ENCODE data around the gene ANO9.
"Not testable (repeated sequence)": the region's sequence is repeated elsewhere in the genome, so short reads cannot be mapped to it uniquely, and the experiment has no call there.

ANO9 gene

DNA sequence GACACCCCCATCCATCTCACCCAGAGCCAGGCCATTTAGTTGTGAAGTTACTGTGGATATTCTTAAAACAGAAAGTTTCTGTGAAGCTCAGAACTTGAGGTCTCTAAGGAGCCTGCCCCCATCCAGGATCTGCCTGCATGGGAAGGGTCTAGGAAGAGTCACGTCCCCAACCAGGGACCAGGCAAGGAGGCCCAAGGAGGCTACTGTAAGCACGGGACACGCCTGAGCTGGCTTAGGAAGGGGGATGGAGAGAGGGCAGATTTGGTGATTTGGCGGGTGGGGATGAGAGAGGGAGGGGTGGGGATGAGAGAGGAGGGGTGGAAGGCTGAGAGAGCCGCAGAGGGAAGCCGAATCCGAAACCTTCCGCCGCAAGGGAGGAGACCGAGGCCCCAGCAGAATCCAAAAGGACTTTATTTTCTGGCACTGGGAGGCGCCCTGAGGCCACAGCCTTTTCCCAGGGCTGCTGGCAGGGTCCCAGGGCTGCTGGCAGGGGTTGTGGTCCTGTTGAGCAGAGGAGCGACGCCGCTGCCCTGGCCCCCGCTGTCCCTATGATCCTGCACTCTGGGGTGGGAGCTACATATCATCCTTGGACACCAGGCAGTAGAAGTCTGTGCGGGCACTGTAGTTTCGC is 36.4 kb downstream of the ANO9 start:
- Histone ChIP-seq H3K36me3 (ENCODE audit: control insufficient read depth, insufficient read depth, low read length) (no peaks in the 10 kb centered on the region), H3K27me3 (replicated peaks; ENCODE audit: control insufficient read depth, insufficient read depth, low read length) (no peaks in the 10 kb centered on the region), H3K4me3 (replicated peaks; ENCODE audit: low read depth, low read length) (no peak overlapping the region)
- DNase-seq (ENCODE audit: extremely low read depth, insufficient read length) = no peak
- TF ChIP-seq, protein P1, sequence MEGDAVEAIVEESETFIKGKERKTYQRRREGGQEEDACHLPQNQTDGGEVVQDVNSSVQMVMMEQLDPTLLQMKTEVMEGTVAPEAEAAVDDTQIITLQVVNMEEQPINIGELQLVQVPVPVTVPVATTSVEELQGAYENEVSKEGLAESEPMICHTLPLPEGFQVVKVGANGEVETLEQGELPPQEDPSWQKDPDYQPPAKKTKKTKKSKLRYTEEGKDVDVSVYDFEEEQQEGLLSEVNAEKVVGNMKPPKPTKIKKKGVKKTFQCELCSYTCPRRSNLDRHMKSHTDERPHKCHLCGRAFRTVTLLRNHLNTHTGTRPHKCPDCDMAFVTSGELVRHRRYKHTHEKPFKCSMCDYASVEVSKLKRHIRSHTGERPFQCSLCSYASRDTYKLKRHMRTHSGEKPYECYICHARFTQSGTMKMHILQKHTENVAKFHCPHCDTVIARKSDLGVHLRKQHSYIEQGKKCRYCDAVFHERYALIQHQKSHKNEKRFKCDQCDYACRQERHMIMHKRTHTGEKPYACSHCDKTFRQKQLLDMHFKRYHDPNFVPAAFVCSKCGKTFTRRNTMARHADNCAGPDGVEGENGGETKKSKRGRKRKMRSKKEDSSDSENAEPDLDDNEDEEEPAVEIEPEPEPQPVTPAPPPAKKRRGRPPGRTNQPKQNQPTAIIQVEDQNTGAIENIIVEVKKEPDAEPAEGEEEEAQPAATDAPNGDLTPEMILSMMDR (IDR thresholded peaks at IDR 0.05; ENCODE audit: insufficient read depth, low read length, poor library complexity, severe bottlenecking) = no peak

DNA sequence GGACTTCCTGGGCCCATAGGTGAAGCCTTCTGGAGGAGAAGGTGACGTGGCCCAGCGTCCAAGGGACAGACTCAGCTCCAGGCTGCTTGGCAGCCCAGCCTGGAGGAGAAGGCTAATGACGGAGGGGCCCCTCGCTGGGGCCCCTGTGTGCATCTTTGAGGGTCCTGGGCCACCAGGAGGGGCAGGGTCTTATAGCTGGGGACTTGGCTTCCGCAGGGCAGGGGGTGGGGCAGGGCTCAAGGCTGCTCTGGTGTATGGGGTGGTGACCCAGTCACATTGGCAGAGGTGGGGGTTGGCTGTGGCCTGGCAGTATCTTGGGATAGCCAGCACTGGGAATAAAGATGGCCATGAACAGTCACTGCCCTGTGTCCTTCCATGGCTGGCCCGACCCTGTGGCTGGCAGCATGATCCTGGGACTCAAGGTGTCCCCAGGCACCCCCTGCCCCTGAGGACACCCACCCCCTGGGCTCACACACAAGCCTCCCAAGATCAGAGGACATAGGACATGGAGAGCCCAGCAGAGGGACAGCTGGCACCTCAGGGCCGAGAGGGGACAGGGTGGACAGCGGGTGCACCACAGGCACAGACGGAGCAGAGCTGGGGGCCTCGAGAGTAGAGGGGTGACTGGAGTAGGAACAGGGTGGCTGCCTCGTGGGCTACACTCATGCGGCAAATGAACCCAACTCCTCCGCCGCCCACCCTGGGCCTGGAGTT is 37.1 kb downstream of the ANO9 start:
- TF ChIP-seq, protein P1 (IDR thresholded peaks at IDR 0.05; ENCODE audit: insufficient read depth, low read length, poor library complexity, severe bottlenecking) = no peak
- no peaks in the 10 kb centered on the region for H3K36me3 ChIP-seq (ENCODE audit: control insufficient read depth, insufficient read depth, low read length)
- no peaks in the 10 kb centered on the region for H3K27me3 ChIP-seq (replicated peaks; ENCODE audit: control insufficient read depth, insufficient read depth, low read length)
- DNase-seq (ENCODE audit: extremely low read depth, insufficient read length) = no peak
- H3K4me3 ChIP-seq (replicated peaks; ENCODE audit: low read depth, low read length) = no peak overlapping the region

DNA sequence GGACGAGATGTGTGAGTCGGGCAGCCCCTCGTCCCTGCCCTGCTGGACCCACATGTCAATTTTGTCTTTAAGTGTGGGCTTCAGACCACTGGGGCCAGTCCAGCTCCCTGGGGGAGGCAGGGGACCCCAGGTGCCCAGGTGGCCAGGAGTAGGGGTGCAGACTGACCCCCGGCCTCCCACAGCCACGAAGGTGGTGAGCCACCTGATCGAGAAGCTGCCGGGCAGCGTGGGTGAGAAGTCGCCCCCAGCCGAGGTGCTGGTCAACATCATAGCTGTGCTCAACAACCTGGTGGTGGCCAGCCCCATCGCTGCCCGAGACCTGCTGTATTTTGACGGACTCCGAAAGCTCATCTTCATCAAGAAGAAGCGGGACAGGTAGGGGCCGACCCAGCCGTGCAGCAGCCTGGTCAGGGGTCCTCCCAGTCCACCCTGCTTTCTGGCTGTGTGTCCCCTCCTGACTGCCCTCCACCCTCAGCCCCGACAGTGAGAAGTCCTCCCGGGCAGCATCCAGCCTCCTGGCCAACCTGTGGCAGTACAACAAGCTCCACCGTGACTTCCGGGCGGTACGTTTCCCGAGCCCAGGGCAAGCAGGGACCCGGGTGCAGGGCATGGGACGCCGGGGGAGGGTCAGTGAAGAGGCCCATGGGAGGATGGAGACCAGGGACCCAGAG is 37.9 kb downstream of the ANO9 start:
- TF ChIP-seq, protein P1 (IDR thresholded peaks at IDR 0.05; ENCODE audit: insufficient read depth, low read length, poor library complexity, severe bottlenecking) = no peak
- H3K4me3 ChIP-seq (replicated peaks; ENCODE audit: low read depth, low read length) = no peak overlapping the region
- H3K27me3 ChIP-seq (replicated peaks; ENCODE audit: control insufficient read depth, insufficient read depth, low read length) = no peaks in the 10 kb centered on the region
- no peaks in the 10 kb centered on the region for H3K36me3 ChIP-seq (ENCODE audit: control insufficient read depth, insufficient read depth, low read length)
- no peak for DNase-seq (ENCODE audit: extremely low read depth, insufficient read length)

DNA sequence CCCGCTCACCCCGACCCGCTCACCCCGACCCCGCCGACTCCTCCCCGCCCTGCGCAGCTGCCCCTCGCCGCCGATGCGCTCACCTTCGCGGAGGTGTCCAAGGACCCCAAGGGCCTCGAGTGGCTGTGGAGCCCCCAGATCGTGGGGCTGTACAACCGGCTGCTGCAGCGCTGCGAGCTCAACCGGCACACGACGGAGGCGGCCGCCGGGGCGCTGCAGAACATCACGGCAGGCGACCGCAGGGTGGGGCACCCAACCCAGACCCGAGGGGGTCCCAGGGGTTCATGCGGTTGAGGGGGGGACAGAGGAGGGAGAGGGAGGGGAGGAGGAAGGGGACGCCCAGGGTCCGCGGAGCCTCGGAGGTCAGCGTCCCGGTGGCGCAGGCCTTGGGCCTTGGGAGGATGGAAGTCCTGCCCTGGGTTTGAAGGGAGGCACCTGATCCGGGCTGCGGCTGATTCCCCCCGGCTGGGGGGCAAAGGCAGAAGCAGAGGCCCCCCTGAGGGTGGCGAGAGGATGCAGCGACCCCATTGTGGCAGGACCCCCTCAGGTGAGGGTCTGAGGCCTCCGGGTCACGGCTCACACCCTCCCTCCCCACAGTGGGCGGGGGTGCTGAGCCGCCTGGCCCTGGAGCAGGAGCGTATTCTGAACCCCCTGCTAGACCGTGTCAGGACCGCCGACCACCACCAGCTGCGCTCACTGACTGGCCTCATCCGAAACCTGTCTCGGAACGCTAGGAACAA is 38.6 kb downstream of the ANO9 start:
- TF ChIP-seq, protein P1 (IDR thresholded peaks at IDR 0.05; ENCODE audit: insufficient read depth, low read length, poor library complexity, severe bottlenecking) = no peak
- Histone ChIP-seq H3K36me3 (ENCODE audit: control insufficient read depth, insufficient read depth, low read length) (no peaks in the 10 kb centered on the region), H3K27me3 (replicated peaks; ENCODE audit: control insufficient read depth, insufficient read depth, low read length) (no peaks in the 10 kb centered on the region), H3K4me3 (replicated peaks; ENCODE audit: low read depth, low read length) (no peak overlapping the region)
- peak; percentile 9 for DNase-seq (ENCODE audit: extremely low read depth, insufficient read length)

DNA sequence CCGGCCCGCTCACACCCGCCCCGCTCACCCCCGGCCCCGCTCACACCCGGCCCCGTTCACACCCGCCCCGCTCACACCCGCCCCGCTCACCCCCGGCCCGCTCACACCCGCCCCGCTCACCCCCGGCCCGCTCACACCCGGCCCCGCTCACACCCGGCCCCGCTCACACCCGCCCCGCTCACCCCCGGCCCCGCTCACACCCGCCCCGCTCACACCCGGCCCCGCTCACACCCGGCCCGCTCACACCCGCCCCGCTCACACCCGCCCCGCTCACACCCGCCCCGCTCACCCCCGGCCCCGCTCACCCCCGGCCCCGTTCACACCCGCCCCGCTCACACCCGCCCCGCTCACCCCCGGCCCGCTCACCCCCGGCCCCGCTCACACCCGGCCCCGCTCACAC is 40.6 kb downstream of the ANO9 start:
- DNase-seq (ENCODE audit: extremely low read depth, insufficient read length); H3K27me3 ChIP-seq (replicated peaks; ENCODE audit: control insufficient read depth, insufficient read depth, low read length); H3K36me3 ChIP-seq (ENCODE audit: control insufficient read depth, insufficient read depth, low read length); H3K4me3 ChIP-seq (replicated peaks; ENCODE audit: low read depth, low read length): not testable (repeated sequence)

Data from GM06990 (cell line).